Gastrocnemius medialis (tissue), 4 donors: ENCODE data around the gene OR8K5. TPM values are rescaled to one million over a fixed set of nuclear protein-coding genes. Genes with fewer than 3 reads are reported as not detected.
"Not testable (repeated sequence)": the region's sequence is repeated elsewhere in the genome, so short reads cannot be mapped to it uniquely, and the experiment has no call there.

Source experiments
- ATAC-seq, 2 donors: fragments of 150-250 bp; one replicate each; pipeline ENCODE4 v1.9.1; 2016
- DNase-seq, 2 donors: peaks; one replicate each; pipeline ENCODE4 v3.0.0-alpha.2; 2019
- H3K27ac ChIP-seq, 4 donors: fragments of 200-600 bp; sonication (generic); 1 replicate in 1 of 4; 2 replicates in 3 of 4; pipeline ENCODE4 v1.5.1; 2016 to 2018; ENCODE audit warnings: mild to moderate bottlenecking in 2 of 4, moderate library complexity in 1 of 4
- H3K27me3 ChIP-seq, 3 donors: fragments of 200-600 bp; sonication (generic) in 2 of 3; 1 replicate in 1 of 3; 2 replicates in 2 of 3; pipeline versions ENCODE4 v1.5.1 to v1.6.0; 2016 to 2019; ENCODE audit warnings: mild to moderate bottlenecking in 1 of 3, moderate library complexity in 1 of 3
- H3K36me3 ChIP-seq, 2 donors: fragments of 200-600 bp; sonication (generic) in 1 of 2; one replicate each; pipeline ENCODE4 v1.5.1; 2017 to 2018
- H3K4me1 ChIP-seq, 2 donors: fragments of 200-600 bp; sonication (generic) in 1 of 2; one replicate each; pipeline ENCODE4 v1.5.1; 2016 to 2017; ENCODE audit warnings: mild to moderate bottlenecking in 2 of 2
- H3K4me3 ChIP-seq, 4 donors: fragments of 200-600 bp; sonication (generic) in 3 of 4; 1 replicate in 1 of 4; 2 replicates in 3 of 4; pipeline ENCODE4 v1.5.1; 2016 to 2019; ENCODE audit warnings: mild to moderate bottlenecking in 2 of 4
- H3K9me3 ChIP-seq, 3 donors: fragments of 200-600 bp; sonication (generic) in 2 of 3; 1 replicate in 1 of 3; 2 replicates in 2 of 3; pipeline ENCODE4 v1.5.1; 2016 to 2019
- POLR2A ChIP-seq, 2 donors: fragments of 450-650 bp; IDR thresholded peaks; one replicate each; pipeline ENCODE4 v1.6.1; 2017; ENCODE audit warnings: antibody characterized with exemption in 2 of 2, mild to moderate bottlenecking in 2 of 2, moderate library complexity in 2 of 2
- in situ Hi-C, 4 donors: fragments of 200-750 bp; cut with MboI; loops; one replicate each; pipeline versions ENCODE4 v1.15.0 to v1.8.0; 2017; ENCODE audit warnings: low sequenced_read_pairs in 4 of 4
- intact Hi-C: fragments of 100-400 bp; cut with DNase I; formaldehyde crosslinking; loops from one replicate; pipeline ENCODE4 v1.15.1; 2023; ENCODE audit warnings: low total_unique reads
- total RNA-seq, 4 donors: library from RNA; depleted of rRNA; stranded (reverse); fragments of >200 nt; gene quantifications; one replicate each; pipeline versions ENCODE4 v1.1.0 to v1.2.3, GENCODE V29; 2016
- TF ChIP-seq, protein P1 (sequence below), 5 experiments: fragments of 450-650 bp in 3 of 5; fragments of 200-600 bp in 2 of 5; sonication (generic) in 2 of 5; IDR thresholded peaks in 4 of 5; conservative IDR thresholded peaks in 1 of 5; 1 replicate in 4 of 5; 2 replicates in 1 of 5; pipeline ENCODE4 v1.5.1; 2016 to 2019; ENCODE audit warnings: antibody characterized with exemption in 5 of 5, mild to moderate bottlenecking in 3 of 5, moderate library complexity in 3 of 5

Gene OR8K5
- total RNA-seq, 4 donors from 2014 or later, result not detected

DNA sequence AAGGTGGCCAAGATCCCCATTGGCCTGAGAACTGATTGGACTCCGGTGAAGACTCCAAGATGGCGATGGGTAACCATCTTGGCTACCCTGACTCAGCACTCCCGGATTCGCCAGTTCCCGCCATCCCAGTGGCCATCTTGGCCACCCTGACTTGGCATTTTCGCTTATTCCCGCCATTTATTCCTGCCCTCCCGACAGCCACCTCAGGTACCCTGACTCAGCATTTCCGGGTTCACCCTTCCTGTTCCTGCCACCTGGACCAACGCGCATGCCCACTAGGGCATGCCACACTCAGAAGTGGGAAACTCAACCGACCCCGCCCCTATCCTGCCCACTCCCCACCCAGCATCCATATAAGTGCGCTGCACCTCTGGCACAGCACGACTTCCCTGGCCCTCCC lies 7.8 kb downstream of the OR8K5 start:
- no peaks in the 10 kb centered on the region for H3K9me3 ChIP-seq
- ATAC-seq, result no peak
- in situ Hi-C loops (no loop called here), intact Hi-C loops (no loop called here)
- DNase-seq, result no peak
- no peaks in the 10 kb centered on the region for H3K27me3 ChIP-seq
- no peaks in the 10 kb centered on the region for H3K4me1 ChIP-seq
- no peak for TF ChIP-seq POLR2A (IDR thresholded peaks at IDR 0.05)
- TF ChIP-seq, protein P1, sequence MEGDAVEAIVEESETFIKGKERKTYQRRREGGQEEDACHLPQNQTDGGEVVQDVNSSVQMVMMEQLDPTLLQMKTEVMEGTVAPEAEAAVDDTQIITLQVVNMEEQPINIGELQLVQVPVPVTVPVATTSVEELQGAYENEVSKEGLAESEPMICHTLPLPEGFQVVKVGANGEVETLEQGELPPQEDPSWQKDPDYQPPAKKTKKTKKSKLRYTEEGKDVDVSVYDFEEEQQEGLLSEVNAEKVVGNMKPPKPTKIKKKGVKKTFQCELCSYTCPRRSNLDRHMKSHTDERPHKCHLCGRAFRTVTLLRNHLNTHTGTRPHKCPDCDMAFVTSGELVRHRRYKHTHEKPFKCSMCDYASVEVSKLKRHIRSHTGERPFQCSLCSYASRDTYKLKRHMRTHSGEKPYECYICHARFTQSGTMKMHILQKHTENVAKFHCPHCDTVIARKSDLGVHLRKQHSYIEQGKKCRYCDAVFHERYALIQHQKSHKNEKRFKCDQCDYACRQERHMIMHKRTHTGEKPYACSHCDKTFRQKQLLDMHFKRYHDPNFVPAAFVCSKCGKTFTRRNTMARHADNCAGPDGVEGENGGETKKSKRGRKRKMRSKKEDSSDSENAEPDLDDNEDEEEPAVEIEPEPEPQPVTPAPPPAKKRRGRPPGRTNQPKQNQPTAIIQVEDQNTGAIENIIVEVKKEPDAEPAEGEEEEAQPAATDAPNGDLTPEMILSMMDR (IDR thresholded peaks at IDR 0.05 in 4 of 5, conservative IDR thresholded peaks at IDR 0.05 in 1 of 5), result no peak
- H3K4me3 ChIP-seq, result no peak overlapping the region
- no peaks in the 10 kb centered on the region for H3K36me3 ChIP-seq
- no peak overlapping the region for H3K27ac ChIP-seq

DNA sequence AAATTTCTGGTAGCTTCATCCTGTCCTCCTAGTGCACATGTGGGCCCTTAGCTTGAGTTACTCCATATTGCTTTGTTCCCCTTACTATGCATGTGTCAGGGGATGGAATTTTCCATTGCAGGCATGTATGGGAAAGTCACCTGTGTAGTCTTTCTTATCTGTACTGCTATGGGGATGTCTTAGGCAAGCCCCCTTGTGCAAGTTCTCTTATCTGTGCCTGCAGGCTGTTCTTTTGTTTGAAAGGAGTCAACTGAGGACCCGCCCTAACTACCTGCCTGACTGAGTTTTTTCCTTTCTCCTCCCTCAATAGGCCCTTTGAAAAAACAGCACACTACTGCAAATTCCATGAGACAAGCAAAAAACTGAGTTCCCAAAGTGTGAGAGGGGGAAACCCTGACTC lies 8.7 kb downstream of the OR8K5 start:
- Histone ChIP-seq H3K36me3 (no peaks in the 10 kb centered on the region), H3K4me3 (no peak overlapping the region), H3K4me1 (no peaks in the 10 kb centered on the region), H3K27ac (no peak overlapping the region), H3K9me3 (no peaks in the 10 kb centered on the region), H3K27me3 (no peaks in the 10 kb centered on the region)
- in situ Hi-C loops (no loop called here), intact Hi-C loops (no loop called here)
- DNase-seq (no peak), ATAC-seq (no peak)
- TF ChIP-seq POLR2A (IDR thresholded peaks at IDR 0.05), result no peak

DNA sequence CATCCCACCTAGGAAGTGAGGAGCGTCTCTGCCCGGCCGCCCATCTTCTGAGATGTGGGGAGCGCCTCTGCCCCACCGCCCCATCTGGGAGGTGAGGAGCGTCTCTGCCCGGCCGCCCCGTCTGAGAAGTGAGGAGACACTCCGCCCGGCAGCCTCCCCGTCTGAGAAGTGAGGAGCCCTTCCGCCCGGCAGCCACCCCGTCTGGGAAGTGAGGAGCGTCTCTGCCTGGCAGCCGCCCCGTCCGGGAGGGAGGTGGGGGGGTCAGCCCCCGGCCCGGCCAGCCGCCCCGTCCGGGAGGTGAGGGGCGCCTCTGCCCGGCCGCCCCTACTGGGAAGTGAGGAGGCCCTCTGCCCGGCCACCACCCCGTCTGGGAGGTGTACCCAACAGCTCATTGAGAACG lies 16.4 kb downstream of the OR8K5 start:
- H3K27ac ChIP-seq, H3K9me3 ChIP-seq, H3K27me3 ChIP-seq, H3K4me1 ChIP-seq, H3K36me3 ChIP-seq, H3K4me3 ChIP-seq, DNase-seq, ATAC-seq, in situ Hi-C loops, intact Hi-C loops: not testable (repeated sequence)

DNA sequence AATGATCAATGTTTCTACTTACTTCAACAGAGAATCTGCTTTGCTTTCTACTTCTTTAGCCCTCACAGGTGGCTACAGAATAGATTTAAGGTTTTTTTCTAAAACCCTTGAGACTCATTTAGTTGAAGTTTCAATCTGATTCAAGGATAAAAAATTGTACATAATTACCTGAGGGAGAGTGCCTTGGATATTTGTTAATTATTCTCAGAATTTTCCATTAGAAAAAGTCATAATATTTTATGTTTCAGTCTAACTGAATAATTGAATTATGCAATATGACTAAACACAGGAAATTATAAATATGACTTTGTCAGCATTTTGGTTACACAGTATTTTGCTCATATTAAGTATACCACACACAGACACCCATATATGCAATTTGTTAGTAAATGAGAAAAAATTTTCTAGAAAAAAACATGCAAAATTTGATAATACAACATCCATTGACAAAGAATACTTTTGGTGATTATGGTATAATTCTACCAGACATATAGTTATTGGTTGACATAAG lies 19.9 kb downstream of the OR8K5 start, which contains the start of gene OR8J3:
Gene OR8J3 (minus strand): TSS at position 51 of the 511 bp plus-strand sequence. CDS start 2,483 bp downstream, outside the sequence.
- ATAC-seq (no peak), DNase-seq (no peak)
- Histone ChIP-seq H3K27me3 (no peaks in the 10 kb centered on the region), H3K27ac (no peak within 1 kb of the TSS), H3K9me3 (no peaks in the 10 kb centered on the region), H3K36me3 (no peaks in the 10 kb centered on the region), H3K4me3 (no peak within 1 kb of the TSS), H3K4me1 (no peaks in the 10 kb centered on the region)
- intact Hi-C loops (no loop called here), in situ Hi-C loops (no loop called here)
- TF ChIP-seq, protein P1 (IDR thresholded peaks at IDR 0.05 in 4 of 5, conservative IDR thresholded peaks at IDR 0.05 in 1 of 5), result no peak
- no peak for TF ChIP-seq POLR2A (IDR thresholded peaks at IDR 0.05)

DNA sequence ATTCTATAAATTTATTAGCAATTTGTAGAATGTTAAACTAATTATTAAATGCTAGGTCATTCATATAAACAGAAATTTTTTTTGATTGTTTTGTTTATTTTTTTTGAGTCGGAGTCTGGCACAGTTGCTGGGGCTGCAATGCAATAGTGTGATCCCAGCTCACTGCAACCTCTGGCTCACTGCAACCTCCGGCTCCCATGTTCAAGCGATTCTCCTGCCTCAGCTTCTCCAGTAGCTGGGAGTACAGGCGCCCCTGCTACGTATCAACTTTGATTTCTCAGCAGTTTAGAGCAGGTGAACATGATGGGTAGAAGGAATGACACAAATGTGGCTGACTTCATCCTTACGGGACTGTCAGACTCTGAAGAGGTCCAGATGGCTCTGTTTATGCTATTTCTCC lies 38.0 kb downstream of the OR8K5 start, which contains the start of gene OR8H3:
Gene OR8H3 (plus strand): TSS at position 301 of the 400 bp plus-strand sequence. CDS start 0 bp downstream, at position 301.
- Histone ChIP-seq H3K27ac (no peak within 1 kb of the TSS), H3K9me3 (no peaks in the 10 kb centered on the region), H3K36me3 (no peaks in the 10 kb centered on the region), H3K27me3 (no peaks in the 10 kb centered on the region), H3K4me3 (no peak within 1 kb of the TSS), H3K4me1 (no peaks in the 10 kb centered on the region)
- intact Hi-C loops, result no loop called here
- ATAC-seq (no peak), DNase-seq (no peak)
- in situ Hi-C loops, result no loop called here
- TF ChIP-seq POLR2A (IDR thresholded peaks at IDR 0.05), result no peak
- TF ChIP-seq, protein P1 (IDR thresholded peaks at IDR 0.05 in 4 of 5, conservative IDR thresholded peaks at IDR 0.05 in 1 of 5), result no peak

Other genes with a start within 250 kb of the OR8K5 start
- gene OR5W2, start 245.7 kb downstream of the OR8K5 start, total RNA-seq, result not detected
- gene OR5I1, start 223.9 kb downstream of the OR8K5 start, total RNA-seq, result not detected
- gene OR10AG1, start 190.4 kb downstream of the OR8K5 start, total RNA-seq, result not detected
- gene OR5F1, start 165.7 kb downstream of the OR8K5 start, total RNA-seq, result not detected
- gene OR5AS1, start 132.7 kb downstream of the OR8K5 start, total RNA-seq, result not detected
- gene OR8I2, start 67.0 kb downstream of the OR8K5 start, total RNA-seq, result not detected
- not detected for gene OR8H2, start 56.6 kb downstream of the OR8K5 start, total RNA-seq
- not detected for gene OR8H3, start 37.9 kb downstream of the OR8K5 start, total RNA-seq
- not detected for gene OR8J3, start 20.1 kb downstream of the OR8K5 start, total RNA-seq
- gene OR5J2, start 16.3 kb upstream of the OR8K5 start, total RNA-seq, result not detected
- not detected for gene OR5T2, start 73.9 kb upstream of the OR8K5 start, total RNA-seq
- gene OR5T3, start 91.9 kb upstream of the OR8K5 start, total RNA-seq, result not detected
- not detected for gene OR5T1, start 113.8 kb upstream of the OR8K5 start, total RNA-seq
- gene OR8H1, start 131.9 kb upstream of the OR8K5 start, total RNA-seq, result not detected
- not detected for gene OR8K3, start 154.8 kb upstream of the OR8K5 start, total RNA-seq
- gene OR8K1, start 185.7 kb upstream of the OR8K5 start, total RNA-seq, result not detected
- gene OR8J1, start 194.0 kb upstream of the OR8K5 start, total RNA-seq, result not detected
- gene OR8U1, start 215.3 kb upstream of the OR8K5 start, total RNA-seq, result not detected